Measurements from ENCODE around the gene EVPLL.
"Not testable (repeated sequence)": the region's sequence is repeated elsewhere in the genome, so short reads cannot be mapped to it uniquely, and the experiment has no call there.

The EVPLL gene

GRCh38 chr17:18377437-18378204 is at the start of gene EVPLL:
Gene EVPLL, plus strand, starts transcription at chr17:18377778. Its CDS starts 3,160 bp downstream, at chr17:18380938.
- no peak for DNase-seq (ENCODE audit: low read depth, low spot score)

GRCh38 chr17:18328643-18329204 is 48.9 kb upstream of the EVPLL start:
- DNase-seq (ENCODE audit: low read depth, low spot score) = no peak

- no peak for DNase-seq (ENCODE audit: low read depth, low spot score)
These were observed 45.7 kb upstream of the EVPLL start for GRCh38 chr17:18331879-18332278.

GRCh38 chr17:18332909-18333489 is 44.6 kb upstream of the EVPLL start:
- DNase-seq (ENCODE audit: low read depth, low spot score) = no peak

- not testable (repeated sequence) for DNase-seq (ENCODE audit: low read depth, low spot score)
These were observed 39.4 kb upstream of the EVPLL start for GRCh38 chr17:18338158-18338557.

- DNase-seq (ENCODE audit: low read depth, low spot score) = no peak
These were observed 37.6 kb upstream of the EVPLL start for GRCh38 chr17:18339933-18340332.

GRCh38 chr17:18344021-18344420 is 33.6 kb upstream of the EVPLL start:
- no peak for DNase-seq (ENCODE audit: low read depth, low spot score)

GRCh38 chr17:18353541-18353940 is 24.0 kb upstream of the EVPLL start:
- no peak for DNase-seq (ENCODE audit: low read depth, low spot score)

- no peak for DNase-seq (ENCODE audit: low read depth, low spot score)
These were observed 21.0 kb upstream of the EVPLL start for GRCh38 chr17:18356624-18357023.

- no peak for DNase-seq (ENCODE audit: low read depth, low spot score)
These were observed 17.1 kb upstream of the EVPLL start for GRCh38 chr17:18360518-18360917.

- DNase-seq (ENCODE audit: low read depth, low spot score) = no peak
These were observed 15.5 kb upstream of the EVPLL start for GRCh38 chr17:18361837-18362697.

GRCh38 chr17:18362698-18363100 is 14.9 kb upstream of the EVPLL start:
- no peak for DNase-seq (ENCODE audit: low read depth, low spot score)

- DNase-seq (ENCODE audit: low read depth, low spot score) = peak; percentile 82
These were observed 14.2 kb upstream of the EVPLL start, which contains the start of gene SHMT1 for GRCh38 chr17:18363101-18364049. Gene SHMT1, minus strand, starts transcription at chr17:18363550. Its CDS starts 7,569 bp downstream, at chr17:18355981.

- DNase-seq (ENCODE audit: low read depth, low spot score) = no peak
These were observed 13.4 kb upstream of the EVPLL start for GRCh38 chr17:18364166-18364565.

- DNase-seq (ENCODE audit: low read depth, low spot score) = no peak
These were observed 8.6 kb upstream of the EVPLL start for GRCh38 chr17:18368946-18369345.

GRCh38 chr17:18370761-18371160 is 6.8 kb upstream of the EVPLL start:
- DNase-seq (ENCODE audit: low read depth, low spot score) = no peak

GRCh38 chr17:18371455-18371854 is 6.1 kb upstream of the EVPLL start:
- DNase-seq (ENCODE audit: low read depth, low spot score) = no peak

GRCh38 chr17:18373181-18373580 is 4.4 kb upstream of the EVPLL start:
- not testable (repeated sequence) for DNase-seq (ENCODE audit: low read depth, low spot score)

- no peak for DNase-seq (ENCODE audit: low read depth, low spot score)
These were observed 3.4 kb upstream of the EVPLL start for GRCh38 chr17:18374216-18374615.

- no peak for DNase-seq (ENCODE audit: low read depth, low spot score)
These were observed 577 bp downstream of the EVPLL start for GRCh38 chr17:18378205-18378505.

GRCh38 chr17:18378614-18379013 is 1.0 kb downstream of the EVPLL start:
- DNase-seq (ENCODE audit: low read depth, low spot score) = not testable (repeated sequence)
